Camera-type eye (tissue), 1 donor: ENCODE data around the gene EMILIN2. TPM values are rescaled to one million over a fixed set of nuclear protein-coding genes. Genes with fewer than 3 reads are reported as not detected.

Experiments used
- total RNA-seq: library from RNA; depleted of rRNA; stranded (reverse); fragments of >200 nt; gene quantifications from one replicate; pipeline ENCODE4 v1.2.3, GENCODE V29; 2014

The EMILIN2 gene
- 41.1 TPM for total RNA-seq

DNA sequence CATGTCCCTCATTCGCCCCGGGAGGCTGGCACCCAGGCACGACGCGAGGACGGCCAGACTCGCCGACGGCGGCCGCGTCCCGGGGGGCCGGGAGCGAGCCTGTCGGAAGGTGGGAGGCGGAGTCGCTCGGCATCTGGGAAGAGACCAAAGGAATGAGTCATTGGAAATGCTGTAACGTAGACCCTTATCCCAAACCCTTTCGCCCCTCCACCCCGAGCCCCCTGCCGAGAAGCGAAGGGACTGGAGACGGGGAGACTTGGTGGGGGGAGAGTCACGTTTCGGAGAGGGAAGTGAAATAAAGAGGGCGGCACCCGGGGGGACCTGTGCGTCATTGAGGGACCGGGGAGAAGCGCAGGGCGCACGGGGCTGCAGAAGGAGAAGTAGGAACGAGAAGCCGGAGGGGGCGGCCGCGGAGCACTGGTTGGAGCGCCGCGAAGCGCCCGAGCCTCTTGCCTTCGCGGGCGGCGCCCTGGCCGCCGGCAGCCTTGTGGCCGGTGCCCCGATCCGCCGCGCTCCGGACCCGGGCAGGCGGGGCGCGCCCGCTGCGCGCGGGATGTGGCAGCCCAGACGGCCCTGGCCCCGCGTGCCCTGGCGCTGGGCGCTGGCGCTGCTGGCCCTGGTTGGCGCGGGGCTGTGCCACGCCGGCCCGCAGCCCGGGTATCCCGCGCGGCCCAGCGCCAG is at the start of gene EMILIN2:
TSS of gene EMILIN2 (plus strand) at position 371 of the 681 bp plus-strand sequence. CDS start at position 554, 183 bp downstream.

Other genes starting within 250 kb of the EMILIN2 start
- gene SMCHD1, start 191.3 kb upstream of the EMILIN2 start, total RNA-seq = 207 TPM
- 52.6 TPM for gene LPIN2, start 166.1 kb downstream of the EMILIN2 start, total RNA-seq